ENCODE results near the gene MALL. TPM values are rescaled to one million over a fixed set of nuclear protein-coding genes. Genes with fewer than 3 reads are reported as not detected.
"Not testable (repeated sequence)": the region's sequence is repeated elsewhere in the genome, so short reads cannot be mapped to it uniquely, and the experiment has no call there.

MALL gene
- total and polyA plus RNA-seq, 2 experiments from 2014 or later = 5.9 to 9.3 TPM

- ATAC-seq = peak; percentile 62
- Histone ChIP-seq H4K20me1 (replicated peaks; ENCODE audit: insufficient read depth) (no peaks in the 10 kb centered on the region), H3K27ac (ENCODE audit: low read depth) (no peak overlapping the region), H3K4me1 (ENCODE audit: insufficient read depth) (no peaks in the 10 kb centered on the region), H3K4me2 (no peak overlapping the region), H3K36me3 (ENCODE audit: insufficient read depth) (no peaks in the 10 kb centered on the region), H3F3A (replicated peaks; ENCODE audit: low read depth) (no peaks in the 10 kb centered on the region), H3K4me3 (no peak overlapping the region), H3K27me3 (ENCODE audit: insufficient read depth) (no peaks in the 10 kb centered on the region), H3K9me2 (ENCODE audit: insufficient read depth) (no peaks in the 10 kb centered on the region), H3K79me2 (replicated peaks; ENCODE audit: insufficient read depth) (no peaks in the 10 kb centered on the region), H2AFZ (peak overlapping the region; percentile 77)
- no peaks in the 10 kb centered on the region for H3K36me3 Mint-ChIP-seq (ENCODE audit: low read depth)
- peak; percentile 14 for DNase-seq (ENCODE audit: low spot score)
- TF ChIP-seq REST (IDR thresholded peaks at IDR 0.05; ENCODE audit: unreplicated experiment) (no peak), JUNB (IDR thresholded peaks at IDR 0.05; ENCODE audit: unreplicated experiment) (no peak), CREB1 (CRISPR knock-in tag; IDR thresholded peaks at IDR 0.05; ENCODE audit: low read depth) (no peak), ZNF462 (CRISPR knock-in tag; IDR thresholded peaks at IDR 0.05) (no peak)
- peaks cover 9% of the 10 kb centered on the region; the same call in 2 of the 3 replicates for H3K4me1 Mint-ChIP-seq
- H3K27me3 Mint-ChIP-seq (ENCODE audit: insufficient read depth, low read depth, poor library complexity) = peaks cover 4% of the 10 kb centered on the region
- H3K4me3 Mint-ChIP-seq = no peak overlapping the region
- H3K27ac Mint-ChIP-seq = no peak overlapping the region
- no peaks in the 10 kb centered on the region; the same call in 2 of the 3 replicates for H3K9me3 Mint-ChIP-seq
These were observed 14.3 kb downstream of the MALL start for GRCh38 chr2:110101280-110101844.

GRCh38 chr2:110100880-110101279 is 14.7 kb downstream of the MALL start:
- not testable (repeated sequence) for H3K4me2 ChIP-seq

More at GRCh38 chr2:110100880-110101279, 14.7 kb downstream of the MALL start:
- DNase-seq (ENCODE audit: low spot score); H3K27me3 ChIP-seq (ENCODE audit: insufficient read depth); ATAC-seq; H4K20me1 ChIP-seq (replicated peaks; ENCODE audit: insufficient read depth); H3K27me3 Mint-ChIP-seq (ENCODE audit: insufficient read depth, low read depth, poor library complexity); H3K27ac ChIP-seq (ENCODE audit: low read depth); H3K9me2 ChIP-seq (ENCODE audit: insufficient read depth); H3K4me1 Mint-ChIP-seq; H3K79me2 ChIP-seq (replicated peaks; ENCODE audit: insufficient read depth); H3F3A ChIP-seq (replicated peaks; ENCODE audit: low read depth); H3K27ac Mint-ChIP-seq; H3K36me3 ChIP-seq (ENCODE audit: insufficient read depth); H3K4me3 ChIP-seq; H3K4me3 Mint-ChIP-seq; H3K9me3 Mint-ChIP-seq; H3K36me3 Mint-ChIP-seq (ENCODE audit: low read depth); H3K4me1 ChIP-seq (ENCODE audit: insufficient read depth): not testable (repeated sequence)
- H2AFZ ChIP-seq = peak overlapping the region; percentile 77

Data from GM23338 (cell line).